Natural killer cell treated with Interleukin-12 subunit alpha and Interleukin-12 subunit beta and Interleukin-15 and Interleukin-18, amount 100 ng/mL, for 72 hours (primary cell): ENCODE measurements around the gene FAM187B. TPM values are rescaled to one million over a fixed set of nuclear protein-coding genes. Genes with fewer than 3 reads are reported as not detected.
"Not testable (repeated sequence)": the region's sequence is repeated elsewhere in the genome, so short reads cannot be mapped to it uniquely, and the experiment has no call there.

ENCODE experiments used
- ATAC-seq, 2 donors: fragments of 150-1000 bp; cut with Tn5 transposase in 1 of 2; sonication (Bioruptor Pico), chemical (Tn5 transposase) in 1 of 2; 2 replicates each; pipeline ENCODE4 v1.10.0; 2021
- DNase-seq: peaks from one replicate; pipeline ENCODE4 v3.0.0; 2022; ENCODE audit warnings: low spot score
- H3K27ac Mint-ChIP-seq, 2 donors: 1 replicate in 1 of 2; 2 replicates in 1 of 2; pipeline ENCODE4 v1.8.0; 2022; ENCODE audit warnings: mixed read lengths in 2 of 2, mild to moderate bottlenecking in 1 of 2, moderate library complexity in 1 of 2
- H3K27me3 Mint-ChIP-seq, 2 donors: 1 replicate in 1 of 2; 2 replicates in 1 of 2; pipeline ENCODE4 v1.8.0; 2022; ENCODE audit warnings: mixed read lengths in 2 of 2
- H3K36me3 Mint-ChIP-seq: one replicate; pipeline ENCODE4 v1.8.0; 2022; ENCODE audit warnings: mixed read lengths
- H3K4me1 Mint-ChIP-seq, 2 donors: 1 replicate in 1 of 2; 2 replicates in 1 of 2; pipeline ENCODE4 v1.8.0; 2022; ENCODE audit warnings: low read depth in 2 of 2, mixed read lengths in 2 of 2, mild to moderate bottlenecking in 1 of 2
- H3K4me3 Mint-ChIP-seq: one replicate; pipeline ENCODE4 v1.8.0; 2022; ENCODE audit warnings: mixed read lengths
- H3K9me3 Mint-ChIP-seq: 2 replicates; pipeline ENCODE4 v1.8.0; 2022; ENCODE audit warnings: mixed read lengths
- total RNA-seq, 2 donors: library from RNA; stranded (reverse); gene quantifications; one replicate each; pipeline ENCODE4 v1.2.3, GENCODE V29; 2022

FAM187B gene
- total RNA-seq, 2 donors from 2014 or later = not detected

- no peaks in the 10 kb centered on the region for H3K9me3 Mint-ChIP-seq
- no peaks in the 10 kb centered on the region for H3K27me3 Mint-ChIP-seq
- peak overlapping the region; percentile 7 for H3K4me3 Mint-ChIP-seq
- no peak for DNase-seq
- H3K36me3 Mint-ChIP-seq = no peaks in the 10 kb centered on the region
- peaks cover 47 to 51% of the 10 kb centered on the region in 2 donors for H3K4me1 Mint-ChIP-seq
- peak overlapping the region; percentile 20 to 26 for H3K27ac Mint-ChIP-seq
- ATAC-seq = no peak
Measured at GRCh38 chr19:35205733-35206323, 22.7 kb downstream of the FAM187B start.

DNA sequence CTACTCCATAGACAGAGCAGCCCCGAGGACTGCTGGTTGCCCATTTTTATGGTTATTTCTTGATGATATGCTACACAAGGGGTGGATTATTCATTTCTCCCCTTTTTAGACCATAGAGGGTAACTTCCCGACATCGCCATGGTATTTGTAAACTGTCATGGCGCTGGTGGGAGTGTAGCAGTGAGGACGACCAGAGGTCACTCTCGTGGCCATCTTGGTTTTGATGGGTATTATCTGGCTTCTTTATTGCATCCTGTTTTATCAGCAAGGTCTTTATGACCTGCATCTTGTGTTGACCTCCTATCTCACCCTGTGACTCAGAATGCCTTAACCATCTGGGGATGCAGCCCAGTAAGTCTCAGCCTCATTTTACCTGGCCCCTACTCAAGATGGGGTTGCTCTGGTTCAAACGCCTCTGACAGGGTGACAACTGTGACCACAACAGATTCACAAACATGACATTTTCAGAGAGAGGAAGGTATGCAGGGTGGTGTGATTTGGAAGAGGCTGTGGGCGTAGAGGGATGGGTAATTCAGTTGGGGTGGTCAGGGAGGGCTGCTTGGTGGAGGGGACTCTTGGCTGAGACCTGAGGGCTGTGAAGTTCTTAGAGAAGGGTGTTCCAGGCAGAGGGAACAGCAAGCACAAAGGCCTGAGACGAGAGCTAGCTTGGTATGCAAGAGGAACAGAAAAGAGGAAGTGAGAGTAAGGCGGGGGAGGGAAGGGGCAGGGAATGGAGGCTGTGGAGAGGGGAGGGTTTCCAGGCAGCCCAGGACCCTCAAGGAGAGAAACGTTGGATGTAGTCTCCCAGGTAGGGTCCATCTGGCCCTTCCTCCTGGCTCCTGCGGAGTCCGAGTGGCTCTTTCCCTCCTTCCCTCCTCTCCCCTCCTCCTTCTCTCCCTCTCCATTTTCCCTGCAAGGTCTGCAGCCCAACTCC is 23.5 kb downstream of the FAM187B start:
- Mint-ChIP-seq H3K9me3 (no peaks in the 10 kb centered on the region), H3K4me1 (peaks cover 44 to 48% of the 10 kb centered on the region in 2 donors), H3K36me3 (no peaks in the 10 kb centered on the region), H3K27me3 (no peaks in the 10 kb centered on the region), H3K4me3 (peak overlapping the region; percentile 57), H3K27ac (peak overlapping the region; percentile 20 to 26)
- no peak for DNase-seq
- peak in 1 of 2 donors; percentile 29 for ATAC-seq

GRCh38 chr19:35202722-35203688 is 25.5 kb downstream of the FAM187B start:
- peaks cover 41 to 45% of the 10 kb centered on the region in 2 donors for H3K4me1 Mint-ChIP-seq
- H3K36me3 Mint-ChIP-seq = no peaks in the 10 kb centered on the region
- H3K27me3 Mint-ChIP-seq = no peaks in the 10 kb centered on the region
- no peak overlapping the region for H3K4me3 Mint-ChIP-seq
- DNase-seq (no peak), ATAC-seq (no peak)
- H3K27ac Mint-ChIP-seq = peak overlapping the region; percentile 8 to 20
- no peaks in the 10 kb centered on the region for H3K9me3 Mint-ChIP-seq

- Mint-ChIP-seq H3K4me3 (no peak overlapping the region), H3K4me1 (peaks cover 17 to 18% of the 10 kb centered on the region in 2 donors), H3K9me3 (no peaks in the 10 kb centered on the region), H3K27me3 (no peaks in the 10 kb centered on the region), H3K27ac (no peak overlapping the region), H3K36me3 (no peaks in the 10 kb centered on the region)
- no peak for DNase-seq
- ATAC-seq = no peak
Measured at GRCh38 chr19:35199481-35199880, 29.1 kb downstream of the FAM187B start.

DNA sequence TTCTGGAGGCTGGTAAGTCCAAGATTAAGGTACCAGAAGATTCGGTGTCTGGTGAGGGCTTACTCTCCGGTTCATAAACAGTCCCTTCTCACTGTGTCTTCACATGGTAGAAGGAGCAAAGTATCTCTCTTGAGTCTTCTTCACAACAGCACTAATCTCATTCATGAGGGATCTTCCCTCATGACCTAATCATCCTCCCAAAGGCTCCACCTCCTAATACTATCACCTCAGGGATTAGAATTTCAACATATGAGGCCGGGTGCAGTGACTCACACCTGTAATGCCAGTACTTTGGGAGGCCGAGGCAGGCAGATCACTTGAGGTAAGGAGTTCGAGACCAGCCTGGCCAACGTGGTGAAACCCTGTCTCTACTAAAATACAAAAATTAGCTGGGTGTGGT is 31.7 kb downstream of the FAM187B start:
- not testable (repeated sequence) for DNase-seq, H3K36me3 Mint-ChIP-seq, H3K4me3 Mint-ChIP-seq, H3K27me3 Mint-ChIP-seq, ATAC-seq, H3K4me1 Mint-ChIP-seq, H3K27ac Mint-ChIP-seq, H3K9me3 Mint-ChIP-seq

GRCh38 chr19:35195830-35196229 is 32.7 kb downstream of the FAM187B start:
- ATAC-seq (no peak), DNase-seq (no peak)
- no peaks in the 10 kb centered on the region for H3K9me3 Mint-ChIP-seq
- no peak overlapping the region for H3K4me3 Mint-ChIP-seq
- H3K27ac Mint-ChIP-seq = no peak overlapping the region
- no peaks in the 10 kb centered on the region for H3K36me3 Mint-ChIP-seq
- H3K4me1 Mint-ChIP-seq = peaks cover 4 to 5% of the 10 kb centered on the region in 2 donors
- H3K27me3 Mint-ChIP-seq = peaks cover 3 to 5% of the 10 kb centered on the region in 2 donors

- Mint-ChIP-seq H3K27me3 (peaks cover 3 to 5% of the 10 kb centered on the region in 2 donors), H3K4me1 (peaks cover 4 to 5% of the 10 kb centered on the region in 2 donors), H3K4me3 (no peak overlapping the region), H3K36me3 (no peaks in the 10 kb centered on the region), H3K9me3 (no peaks in the 10 kb centered on the region), H3K27ac (no peak overlapping the region)
- ATAC-seq (no peak), DNase-seq (no peak)
Measured at GRCh38 chr19:35194012-35194984, 34.2 kb downstream of the FAM187B start.

DNA sequence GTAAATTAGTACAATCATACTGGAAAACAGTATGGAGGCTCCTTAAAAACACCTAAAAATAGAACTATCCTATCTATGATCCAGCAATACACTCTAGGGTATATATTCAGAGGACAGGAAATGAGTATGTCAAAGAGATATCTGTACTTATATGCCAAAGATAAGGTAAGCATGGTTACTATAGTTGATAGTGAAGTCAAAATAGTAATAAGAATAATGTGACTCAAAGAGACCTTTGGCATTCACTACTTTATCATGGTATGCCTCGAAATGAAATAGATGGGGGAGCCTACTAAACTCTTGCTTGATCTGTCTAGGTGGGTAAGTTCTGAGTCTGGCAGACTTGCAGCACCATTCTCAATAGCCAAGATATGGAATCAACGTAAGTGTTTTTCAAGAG is 43.7 kb downstream of the FAM187B start:
- Mint-ChIP-seq H3K36me3 (no peaks in the 10 kb centered on the region), H3K9me3 (no peaks in the 10 kb centered on the region), H3K27me3 (no peaks in the 10 kb centered on the region), H3K4me3 (no peak overlapping the region), H3K27ac (no peak overlapping the region), H3K4me1 (no peaks in the 10 kb centered on the region)
- no peak for ATAC-seq
- DNase-seq = no peak

- ATAC-seq (no peak), DNase-seq (no peak)
- no peaks in the 10 kb centered on the region for H3K36me3 Mint-ChIP-seq
- H3K27me3 Mint-ChIP-seq = no peaks in the 10 kb centered on the region
- H3K9me3 Mint-ChIP-seq = no peaks in the 10 kb centered on the region
- H3K4me3 Mint-ChIP-seq = no peak overlapping the region
- H3K27ac Mint-ChIP-seq = no peak overlapping the region
- no peaks in the 10 kb centered on the region for H3K4me1 Mint-ChIP-seq
Measured at GRCh38 chr19:35184267-35184666, 44.3 kb downstream of the FAM187B start.

- Mint-ChIP-seq H3K27ac (no peak overlapping the region), H3K4me1 (peaks cover 0 to 4% of the 10 kb centered on the region in 2 donors), H3K4me3 (no peak overlapping the region), H3K27me3 (no peaks in the 10 kb centered on the region), H3K9me3 (peaks cover 4% of the 10 kb centered on the region), H3K36me3 (no peaks in the 10 kb centered on the region)
- ATAC-seq (no peak), DNase-seq (no peak)
Measured at GRCh38 chr19:35181387-35181786, 47.2 kb downstream of the FAM187B start.

GRCh38 chr19:35179830-35180229 is 48.7 kb downstream of the FAM187B start:
- no peaks in the 10 kb centered on the region for H3K27me3 Mint-ChIP-seq
- ATAC-seq (no peak), DNase-seq (no peak)
- no peak overlapping the region for H3K27ac Mint-ChIP-seq
- H3K36me3 Mint-ChIP-seq = no peaks in the 10 kb centered on the region
- H3K4me1 Mint-ChIP-seq = peaks cover 0 to 4% of the 10 kb centered on the region in 2 donors
- H3K4me3 Mint-ChIP-seq = no peak overlapping the region
- H3K9me3 Mint-ChIP-seq = peaks cover 4% of the 10 kb centered on the region

DNA sequence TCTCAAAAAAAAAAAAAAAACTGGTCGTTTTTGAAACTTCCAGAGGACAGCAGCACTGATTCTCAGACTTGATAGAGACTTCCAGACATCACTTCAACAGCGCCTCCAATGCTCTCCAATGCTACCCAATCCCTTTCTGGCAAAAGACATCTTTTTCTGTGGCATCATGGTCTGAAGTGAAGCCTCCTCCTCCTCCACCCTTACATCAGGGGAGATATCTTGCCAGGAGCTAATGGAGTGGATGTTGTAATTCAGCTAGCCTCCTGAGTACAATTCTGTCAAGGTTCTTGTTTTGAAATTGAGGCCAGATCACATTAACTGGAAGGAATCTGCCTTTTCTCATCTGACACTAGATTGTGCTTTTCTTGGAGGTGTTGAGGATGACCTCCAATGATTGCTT is 49.8 kb downstream of the FAM187B start:
- DNase-seq (no peak), ATAC-seq (no peak)
- no peak overlapping the region for H3K27ac Mint-ChIP-seq

More for the DNA sequence above, 49.8 kb downstream of the FAM187B start:
- Mint-ChIP-seq H3K4me1 (peaks cover 0 to 4% of the 10 kb centered on the region in 2 donors), H3K36me3 (no peaks in the 10 kb centered on the region), H3K9me3 (peaks cover 4% of the 10 kb centered on the region), H3K4me3 (no peak overlapping the region), H3K27me3 (no peaks in the 10 kb centered on the region)
